Neural cell (in vitro differentiated cells): ENCODE data around the gene MLEC.

ENCODE experiments used
- EP300 ChIP-seq: fragments of 450-650 bp; conservative IDR thresholded peaks from 2 replicates; pipeline ENCODE4 v1.6.1; 2014; ENCODE audit warnings: antibody characterized with exemption, mild to moderate bottlenecking, moderate library complexity; ENCODE audit not compliant: poor library complexity, severe bottlenecking
- EZH2 ChIP-seq: fragments of 200-600, 300-800 bp; shearing (Covaris generic), sonication (generic); IDR thresholded peaks from 2 replicates; pipeline ENCODE4 v1.6.1; 2014; ENCODE audit warnings: antibody characterized with exemption, low read length, borderline replicate concordance, mild to moderate bottlenecking; ENCODE audit not compliant: insufficient read depth, poor library complexity, severe bottlenecking
- MXI1 ChIP-seq: fragments of 450-650 bp; conservative IDR thresholded peaks from 2 replicates; pipeline ENCODE4 v1.6.1; 2014; ENCODE audit warnings: antibody characterized with exemption, mild to moderate bottlenecking; ENCODE audit not compliant: poor library complexity, severe bottlenecking
- POLR2AphosphoS5 ChIP-seq: IDR thresholded peaks from 2 replicates; pipeline ENCODE4 v1.6.1; 2012
- RAD21 ChIP-seq: fragments of 450-650 bp; conservative IDR thresholded peaks from 2 replicates; pipeline ENCODE4 v1.6.1; 2014; ENCODE audit warnings: antibody characterized with exemption, mild to moderate bottlenecking, moderate library complexity
- SMC3 ChIP-seq: fragments of 450-650 bp; conservative IDR thresholded peaks from 2 replicates; pipeline ENCODE4 v1.6.1; 2014; ENCODE audit warnings: antibody characterized with exemption, mild to moderate bottlenecking, moderate library complexity; ENCODE audit not compliant: poor library complexity
- TAF1 ChIP-seq: IDR thresholded peaks from 2 replicates; pipeline ENCODE4 v1.6.1; 2012; ENCODE audit warnings: low read depth
- TF ChIP-seq, protein P1 (sequence below): fragments of 450-650 bp; IDR thresholded peaks from 2 replicates; pipeline ENCODE4 v1.5.1; 2014; ENCODE audit warnings: antibody characterized with exemption, mild to moderate bottlenecking, moderate library complexity; ENCODE audit not compliant: poor library complexity, severe bottlenecking
- TF ChIP-seq, protein P2 (sequence below): IDR thresholded peaks from 2 replicates; pipeline ENCODE4 v1.6.1; 2012; ENCODE audit warnings: borderline replicate concordance

DNA sequence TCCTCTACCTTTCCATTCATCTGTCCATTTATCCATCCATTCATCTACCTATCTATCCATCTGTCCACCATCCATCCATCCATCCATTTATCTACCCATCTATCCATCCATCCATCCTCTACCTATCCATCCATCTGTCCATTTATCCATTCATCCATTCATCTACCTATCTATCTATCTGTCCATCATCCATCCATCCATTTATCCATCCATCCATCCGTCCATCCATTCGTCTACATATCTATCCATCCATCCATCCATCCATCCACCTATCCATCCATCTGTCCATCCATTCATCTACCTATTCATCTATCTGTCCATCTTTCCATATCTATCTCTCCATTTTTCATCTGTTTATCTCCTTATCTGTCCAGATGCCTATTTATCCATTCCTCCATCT, 25.5 kb upstream of the MLEC start:
- TF ChIP-seq, protein P1, sequence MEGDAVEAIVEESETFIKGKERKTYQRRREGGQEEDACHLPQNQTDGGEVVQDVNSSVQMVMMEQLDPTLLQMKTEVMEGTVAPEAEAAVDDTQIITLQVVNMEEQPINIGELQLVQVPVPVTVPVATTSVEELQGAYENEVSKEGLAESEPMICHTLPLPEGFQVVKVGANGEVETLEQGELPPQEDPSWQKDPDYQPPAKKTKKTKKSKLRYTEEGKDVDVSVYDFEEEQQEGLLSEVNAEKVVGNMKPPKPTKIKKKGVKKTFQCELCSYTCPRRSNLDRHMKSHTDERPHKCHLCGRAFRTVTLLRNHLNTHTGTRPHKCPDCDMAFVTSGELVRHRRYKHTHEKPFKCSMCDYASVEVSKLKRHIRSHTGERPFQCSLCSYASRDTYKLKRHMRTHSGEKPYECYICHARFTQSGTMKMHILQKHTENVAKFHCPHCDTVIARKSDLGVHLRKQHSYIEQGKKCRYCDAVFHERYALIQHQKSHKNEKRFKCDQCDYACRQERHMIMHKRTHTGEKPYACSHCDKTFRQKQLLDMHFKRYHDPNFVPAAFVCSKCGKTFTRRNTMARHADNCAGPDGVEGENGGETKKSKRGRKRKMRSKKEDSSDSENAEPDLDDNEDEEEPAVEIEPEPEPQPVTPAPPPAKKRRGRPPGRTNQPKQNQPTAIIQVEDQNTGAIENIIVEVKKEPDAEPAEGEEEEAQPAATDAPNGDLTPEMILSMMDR: no peak
- no peak for TF ChIP-seq RAD21
- TF ChIP-seq EP300: no peak
- TF ChIP-seq MXI1: no peak
- no peak for TF ChIP-seq POLR2AphosphoS5
- no peak for TF ChIP-seq SMC3
- no peak for TF ChIP-seq EZH2
- TF ChIP-seq, protein P2, sequence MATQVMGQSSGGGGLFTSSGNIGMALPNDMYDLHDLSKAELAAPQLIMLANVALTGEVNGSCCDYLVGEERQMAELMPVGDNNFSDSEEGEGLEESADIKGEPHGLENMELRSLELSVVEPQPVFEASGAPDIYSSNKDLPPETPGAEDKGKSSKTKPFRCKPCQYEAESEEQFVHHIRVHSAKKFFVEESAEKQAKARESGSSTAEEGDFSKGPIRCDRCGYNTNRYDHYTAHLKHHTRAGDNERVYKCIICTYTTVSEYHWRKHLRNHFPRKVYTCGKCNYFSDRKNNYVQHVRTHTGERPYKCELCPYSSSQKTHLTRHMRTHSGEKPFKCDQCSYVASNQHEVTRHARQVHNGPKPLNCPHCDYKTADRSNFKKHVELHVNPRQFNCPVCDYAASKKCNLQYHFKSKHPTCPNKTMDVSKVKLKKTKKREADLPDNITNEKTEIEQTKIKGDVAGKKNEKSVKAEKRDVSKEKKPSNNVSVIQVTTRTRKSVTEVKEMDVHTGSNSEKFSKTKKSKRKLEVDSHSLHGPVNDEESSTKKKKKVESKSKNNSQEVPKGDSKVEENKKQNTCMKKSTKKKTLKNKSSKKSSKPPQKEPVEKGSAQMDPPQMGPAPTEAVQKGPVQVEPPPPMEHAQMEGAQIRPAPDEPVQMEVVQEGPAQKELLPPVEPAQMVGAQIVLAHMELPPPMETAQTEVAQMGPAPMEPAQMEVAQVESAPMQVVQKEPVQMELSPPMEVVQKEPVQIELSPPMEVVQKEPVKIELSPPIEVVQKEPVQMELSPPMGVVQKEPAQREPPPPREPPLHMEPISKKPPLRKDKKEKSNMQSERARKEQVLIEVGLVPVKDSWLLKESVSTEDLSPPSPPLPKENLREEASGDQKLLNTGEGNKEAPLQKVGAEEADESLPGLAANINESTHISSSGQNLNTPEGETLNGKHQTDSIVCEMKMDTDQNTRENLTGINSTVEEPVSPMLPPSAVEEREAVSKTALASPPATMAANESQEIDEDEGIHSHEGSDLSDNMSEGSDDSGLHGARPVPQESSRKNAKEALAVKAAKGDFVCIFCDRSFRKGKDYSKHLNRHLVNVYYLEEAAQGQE: no peak
- no peak for TF ChIP-seq TAF1
